ENCODE data around the gene LMX1A.

DNA sequence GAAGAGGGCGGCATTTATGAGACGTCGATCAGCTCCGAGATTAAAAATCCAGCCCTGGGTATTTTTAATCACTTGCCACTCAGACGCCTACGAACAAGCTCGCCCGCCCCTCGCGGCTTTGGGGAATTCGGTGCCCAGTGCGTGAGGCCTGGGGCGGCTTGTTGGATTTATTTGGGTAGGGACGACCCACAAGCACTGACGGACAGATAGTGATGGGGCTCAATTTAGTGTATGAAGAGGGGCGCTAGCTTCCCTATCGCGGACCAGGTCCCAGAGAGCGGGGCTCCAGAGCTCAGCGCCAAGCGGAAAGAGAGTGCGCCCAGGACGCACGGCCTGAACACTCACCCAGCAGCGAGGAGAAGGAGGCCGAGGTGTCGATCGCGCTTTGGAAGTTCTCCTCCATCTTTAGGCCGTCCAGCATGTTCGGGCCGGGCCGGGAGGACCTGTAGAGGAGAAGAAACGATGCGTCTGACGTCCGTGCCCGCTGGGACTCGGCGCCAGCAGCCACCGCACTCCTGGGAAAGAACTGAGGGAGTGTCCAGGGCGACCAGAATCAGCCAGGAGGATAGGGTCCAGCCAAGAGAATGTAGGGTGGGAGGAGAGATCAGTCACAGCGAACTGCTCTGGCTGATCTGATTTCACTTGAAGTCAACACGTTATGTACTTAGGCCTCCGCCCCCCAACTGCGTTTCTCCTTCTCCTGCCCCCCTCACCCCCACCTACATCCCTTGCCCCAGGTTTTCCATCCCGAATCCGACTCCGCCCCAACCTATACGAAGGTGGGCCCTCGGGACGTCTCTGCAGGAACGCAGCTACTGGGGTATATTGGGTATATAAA lies 1.2 kb downstream of the LMX1A start:
- TF ChIP-seq, protein P1, sequence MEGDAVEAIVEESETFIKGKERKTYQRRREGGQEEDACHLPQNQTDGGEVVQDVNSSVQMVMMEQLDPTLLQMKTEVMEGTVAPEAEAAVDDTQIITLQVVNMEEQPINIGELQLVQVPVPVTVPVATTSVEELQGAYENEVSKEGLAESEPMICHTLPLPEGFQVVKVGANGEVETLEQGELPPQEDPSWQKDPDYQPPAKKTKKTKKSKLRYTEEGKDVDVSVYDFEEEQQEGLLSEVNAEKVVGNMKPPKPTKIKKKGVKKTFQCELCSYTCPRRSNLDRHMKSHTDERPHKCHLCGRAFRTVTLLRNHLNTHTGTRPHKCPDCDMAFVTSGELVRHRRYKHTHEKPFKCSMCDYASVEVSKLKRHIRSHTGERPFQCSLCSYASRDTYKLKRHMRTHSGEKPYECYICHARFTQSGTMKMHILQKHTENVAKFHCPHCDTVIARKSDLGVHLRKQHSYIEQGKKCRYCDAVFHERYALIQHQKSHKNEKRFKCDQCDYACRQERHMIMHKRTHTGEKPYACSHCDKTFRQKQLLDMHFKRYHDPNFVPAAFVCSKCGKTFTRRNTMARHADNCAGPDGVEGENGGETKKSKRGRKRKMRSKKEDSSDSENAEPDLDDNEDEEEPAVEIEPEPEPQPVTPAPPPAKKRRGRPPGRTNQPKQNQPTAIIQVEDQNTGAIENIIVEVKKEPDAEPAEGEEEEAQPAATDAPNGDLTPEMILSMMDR (IDR thresholded peaks at IDR 0.05) = no peak
- no peak for TF ChIP-seq POLR2A (IDR thresholded peaks at IDR 0.05)

Data from Peyer's patch (tissue), 4 donors.